ENCODE results near the gene FASLG. TPM values are rescaled to one million over a fixed set of nuclear protein-coding genes. Genes with fewer than 3 reads are reported as not detected.

The FASLG gene
- total and polyA plus RNA-seq, 4 donors, result 0.20 to 0.34 (median 0.30) TPM; not detected in 1

- no peaks in the 10 kb centered on the region for H3K27me3 ChIP-seq (ENCODE audit: control insufficient read depth in 3 of 3, insufficient read depth in 3 of 3, low read length in 2 of 3)
Measured at GRCh38 chr1:172647987-172648386, 10.9 kb upstream of the FASLG start.

DNA sequence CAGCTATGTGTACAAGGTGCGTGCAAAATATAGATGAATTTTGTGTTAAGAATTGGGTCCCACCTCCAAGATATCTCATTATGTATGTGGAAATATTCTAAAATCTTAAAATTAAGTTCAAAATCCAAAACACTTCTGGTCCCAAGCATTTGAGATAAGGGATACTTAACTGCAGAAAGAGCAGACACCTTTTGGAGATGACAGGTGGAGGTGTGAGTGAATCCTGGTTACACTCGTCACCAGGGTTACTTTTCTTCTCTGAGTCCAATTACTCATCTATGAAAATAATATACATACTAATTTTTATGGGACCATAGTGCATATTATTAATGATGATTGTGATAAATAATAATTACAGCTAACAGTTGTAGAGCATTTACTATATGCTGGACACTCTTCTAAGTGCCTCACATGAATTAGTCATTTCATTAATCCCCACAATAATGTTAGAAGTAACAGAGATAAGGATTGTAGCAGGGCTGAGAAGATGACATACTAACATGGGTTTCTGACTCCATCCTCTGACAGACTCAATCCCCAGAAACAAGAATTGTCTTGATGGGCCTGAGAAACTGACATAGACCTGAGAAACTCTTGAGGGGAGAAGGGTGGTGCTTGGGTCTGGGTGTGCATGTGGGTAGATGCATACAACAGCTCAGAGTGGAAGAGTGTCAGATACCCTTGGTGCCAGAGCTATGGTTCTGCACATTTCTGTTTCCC lies 8.3 kb upstream of the FASLG start:
- no peak for TF ChIP-seq CTCF (IDR thresholded peaks at IDR 0.05; ENCODE audit: control extremely low read depth, extremely low read depth)
- H3K36me3 ChIP-seq (ENCODE audit: control insufficient read depth in 4 of 4, insufficient read depth in 4 of 4, low read length in 4 of 4), result no peaks in the 10 kb centered on the region
- H3K27ac ChIP-seq (ENCODE audit: low read depth in 1 of 2, low read length in 1 of 2), result no peak overlapping the region
- no peaks in the 10 kb centered on the region for H3K9me3 ChIP-seq (ENCODE audit: control insufficient read depth in 4 of 4, insufficient read depth in 3 of 4, low read length in 3 of 4)
- H3K9ac ChIP-seq (ENCODE audit: insufficient read depth in 1 of 2, low read length in 2 of 2), result no peak overlapping the region
- H3K4me3 ChIP-seq, result no peak overlapping the region
- DNase-seq (no peak), ATAC-seq (ENCODE audit: insufficient read depth, low FRiP score) (no peak)
- H3K4me1 ChIP-seq (ENCODE audit: control insufficient read depth in 5 of 5, insufficient read depth in 5 of 5, low read length in 5 of 5), result peaks cover 0 to 9% (median 0%) of the 10 kb centered on the region in 5 donors
- H3K27me3 ChIP-seq (ENCODE audit: control insufficient read depth in 3 of 3, insufficient read depth in 3 of 3, low read length in 2 of 3), result no peaks in the 10 kb centered on the region
- WGBS, 2 donors, result 86 to 89% methylated on average over 2 of the region's 2 CpGs

More at GRCh38 chr1:172647987-172648386, 10.9 kb upstream of the FASLG start:
- Histone ChIP-seq H3K9ac (ENCODE audit: insufficient read depth in 1 of 2, low read length in 2 of 2) (no peak overlapping the region), H3K4me1 (ENCODE audit: control insufficient read depth in 5 of 5, insufficient read depth in 5 of 5, low read length in 5 of 5) (peaks cover 0 to 9% (median 0%) of the 10 kb centered on the region in 5 donors), H3K9me3 (ENCODE audit: control insufficient read depth in 4 of 4, insufficient read depth in 3 of 4, low read length in 3 of 4) (no peaks in the 10 kb centered on the region), H3K27ac (ENCODE audit: low read depth in 1 of 2, low read length in 1 of 2) (no peak overlapping the region), H3K36me3 (ENCODE audit: control insufficient read depth in 4 of 4, insufficient read depth in 4 of 4, low read length in 4 of 4) (no peaks in the 10 kb centered on the region), H3K4me3 (no peak overlapping the region)
- WGBS, 2 donors, result 92 to 96% methylated on average over 4 of the region's 4 CpGs
- TF ChIP-seq CTCF (IDR thresholded peaks at IDR 0.05; ENCODE audit: control extremely low read depth, extremely low read depth), result no peak
- DNase-seq (no peak), ATAC-seq (ENCODE audit: insufficient read depth, low FRiP score) (no peak)

GRCh38 chr1:172653015-172653709 lies 5.7 kb upstream of the FASLG start:
- Histone ChIP-seq H3K9ac (ENCODE audit: insufficient read depth in 1 of 2, low read length in 2 of 2) (no peak overlapping the region), H3K4me3 (no peak overlapping the region), H3K27me3 (ENCODE audit: control insufficient read depth in 3 of 3, insufficient read depth in 3 of 3, low read length in 2 of 3) (no peaks in the 10 kb centered on the region), H3K9me3 (ENCODE audit: control insufficient read depth in 4 of 4, insufficient read depth in 3 of 4, low read length in 3 of 4) (no peaks in the 10 kb centered on the region), H3K4me1 (ENCODE audit: control insufficient read depth in 5 of 5, insufficient read depth in 5 of 5, low read length in 5 of 5) (peaks cover 0 to 2% (median 0%) of the 10 kb centered on the region in 5 donors), H3K36me3 (ENCODE audit: control insufficient read depth in 4 of 4, insufficient read depth in 4 of 4, low read length in 4 of 4) (no peaks in the 10 kb centered on the region), H3K27ac (ENCODE audit: low read depth in 1 of 2, low read length in 1 of 2) (no peak overlapping the region)
- ATAC-seq (ENCODE audit: insufficient read depth, low FRiP score) (no peak), DNase-seq (no peak)
- WGBS, 2 donors, result 36 to 49% methylated on average over 5 of the region's 5 CpGs
- TF ChIP-seq CTCF (IDR thresholded peaks at IDR 0.05; ENCODE audit: control extremely low read depth, extremely low read depth), result no peak

All from lung (tissue), 12 donors.